HCT116 (cell line): ENCODE data around the gene LAPTM4A. TPM values are rescaled to one million over a fixed set of nuclear protein-coding genes. Genes with fewer than 3 reads are reported as not detected.

Experiments used
- ATAC-seq: fragments of 200-7000 bp; cut with Tn5 transposase; 2 replicates; pipeline ENCODE4 v1.9.1; 2020; ENCODE audit warnings: mild to moderate bottlenecking, moderate library complexity
- BruUV-seq: library from RNA; stranded (reverse); fragments of 400-500 nt; replicated peaks from 2 replicates; lab custom pipeline; 2021; lab: Mats Ljungman, UMichigan
- CTCF ChIA-PET: fragments of 300-600 bp; sonication (Branson Sonifier 250); formaldehyde crosslinking; loops from one replicate; lab custom pipeline; 2021; ENCODE audit warnings: antibody characterized with exemption; lab: Charles Lee
- POLR2A ChIA-PET: fragments of 300-600, 350-600 bp; sonication (Branson Sonifier 250); formaldehyde crosslinking; loops from one replicate; lab custom pipeline; 2021; ENCODE audit warnings: antibody characterized with exemption; lab: Charles Lee
- RAD21 ChIA-PET, 2 experiments: fragments of 300-600 bp; sonication (Branson Sonifier 250); formaldehyde crosslinking; loops; one replicate each; lab custom pipeline; 2023; ENCODE audit warnings: low total read pairs in 2 of 2; ENCODE audit not compliant: uncharacterized antibody in 2 of 2, unreplicated experiment in 2 of 2, low non-redundant PET in 1 of 2; lab: Charles Lee
- DNase-seq: peaks from one replicate; pipeline ENCODE4 v3.0.0-alpha.2; 2010; ENCODE audit warnings: low read depth, low spot score
- H2AFZ ChIP-seq: fragments of 200-600 bp; shearing (Covaris generic), sonication (generic); 2 replicates; pipeline ENCODE4 v1.6.1; 2017; ENCODE audit warnings: low read depth, mixed run types, mixed read lengths, antibody characterized with exemption, low read length; ENCODE audit not compliant: poor library complexity, severe bottlenecking
- H3K27ac ChIP-seq: 2 replicates; pipeline ENCODE4 v1.5.1; 2012; ENCODE audit warnings: low read depth, low read length
- H3K27me3 ChIP-seq: fragments of 200-600 bp; sonication (generic); 2 replicates; pipeline ENCODE4 v1.6.1; 2016; ENCODE audit warnings: mixed run types, low read length, mixed read lengths; ENCODE audit not compliant: insufficient read depth
- H3K36me3 ChIP-seq, 2 experiments: fragments of 200-500 bp in 1 of 2; fragments of 200-600 bp in 1 of 2; sonication (Bioruptor generic) in 1 of 2; sonication (generic) in 1 of 2; 2 replicates each; pipeline versions ENCODE4 v1.5.1 to v1.6.1; 2014 to 2016; ENCODE audit warnings: low read length in 2 of 2, inconsistent platforms in 1 of 2, mixed read lengths in 1 of 2, mixed run types in 1 of 2; ENCODE audit not compliant: insufficient read depth in 2 of 2, control insufficient read depth in 1 of 2
- H3K4me1 ChIP-seq, 2 experiments: fragments of 200-600 bp in 1 of 2; sonication (generic) in 1 of 2; 2 replicates each; pipeline versions ENCODE4 v1.5.1 to v1.6.1; 2012 to 2017; ENCODE audit warnings: low read length in 2 of 2, inconsistent platforms in 1 of 2, mild to moderate bottlenecking in 1 of 2, mixed read lengths in 1 of 2, mixed run types in 1 of 2, moderate library complexity in 1 of 2; ENCODE audit not compliant: insufficient read depth in 2 of 2, control insufficient read depth in 1 of 2
- H3K4me2 ChIP-seq: fragments of 200-600 bp; sonication (generic); 2 replicates; pipeline ENCODE4 v1.6.1; 2017; ENCODE audit warnings: mixed run types, low read length, mixed read lengths
- H3K4me3 ChIP-seq, 2 experiments: fragments of 200-600 bp in 1 of 2; sonication (generic) in 1 of 2; replicated peaks in 1 of 2; 2 replicates each; pipeline ENCODE4 v1.5.1; 2011 to 2016; ENCODE audit warnings: low read length in 2 of 2, control low read depth in 1 of 2, low read depth in 1 of 2, mild to moderate bottlenecking in 1 of 2, mixed read lengths in 1 of 2, mixed run types in 1 of 2
- H3K79me2 ChIP-seq: fragments of 200-600 bp; sonication (generic); 2 replicates; pipeline ENCODE4 v1.6.1; 2017; ENCODE audit warnings: mild to moderate bottlenecking, mixed run types, low read length, moderate library complexity, mixed read lengths; ENCODE audit not compliant: insufficient read depth
- H3K9ac ChIP-seq: fragments of 200-600 bp; sonication (generic); 2 replicates; pipeline ENCODE4 v1.6.1; 2016; ENCODE audit warnings: low read length, mixed read lengths
- H3K9me2 ChIP-seq: fragments of 200-600 bp; sonication (generic), shearing (Covaris generic); 2 replicates; pipeline ENCODE4 v1.6.1; 2017; ENCODE audit warnings: mixed run types, mild to moderate bottlenecking, moderate library complexity; ENCODE audit not compliant: insufficient read depth
- H3K9me3 ChIP-seq, 2 experiments: fragments of 200-500 bp in 1 of 2; fragments of 200-600 bp in 1 of 2; sonication (Bioruptor generic) in 1 of 2; sonication (generic) in 1 of 2; 2 replicates each; pipeline ENCODE4 v1.6.1; 2014 to 2017; ENCODE audit warnings: low read length in 2 of 2, mixed read lengths in 2 of 2, inconsistent platforms in 1 of 2, low read depth in 1 of 2, mild to moderate bottlenecking in 1 of 2, mixed run types in 1 of 2, moderate library complexity in 1 of 2; ENCODE audit not compliant: control insufficient read depth in 1 of 2, insufficient read depth in 1 of 2
- H4K20me1 ChIP-seq: fragments of 200-600 bp; sonication (generic), shearing (Covaris generic); 2 replicates; pipeline ENCODE4 v1.6.1; 2017; ENCODE audit warnings: mixed run types, mild to moderate bottlenecking, moderate library complexity; ENCODE audit not compliant: insufficient read depth
- ATF3 ChIP-seq: IDR thresholded peaks from 2 replicates; pipeline ENCODE4 v1.6.1; 2012
- CBX3 ChIP-seq: IDR thresholded peaks from 2 replicates; pipeline ENCODE4 v1.6.1; 2012; ENCODE audit warnings: low read depth
- CTCF ChIP-seq, 3 experiments: fragments of 200-600 bp in 1 of 3; sonication (generic) in 1 of 3; IDR thresholded peaks in 2 of 3; conservative IDR thresholded peaks in 1 of 3; 2 replicates each; pipeline ENCODE4 v1.5.1; 2012 to 2017; ENCODE audit warnings: low read depth in 2 of 3, low read length in 2 of 3, antibody characterized with exemption in 1 of 3, borderline replicate concordance in 1 of 3, control low read depth in 1 of 3, mild to moderate bottlenecking in 1 of 3, mixed read lengths in 1 of 3, mixed run types in 1 of 3, moderate library complexity in 1 of 3; ENCODE audit not compliant: insufficient read depth in 1 of 3
- EZH2 ChIP-seq: fragments of 200-600 bp; sonication (generic); IDR thresholded peaks from 2 replicates; pipeline ENCODE4 v1.6.1; 2017; ENCODE audit warnings: antibody characterized with exemption, mixed run types
- EZH2phosphoT487 ChIP-seq: fragments of 200-600 bp; IDR thresholded peaks from 2 replicates; pipeline ENCODE4 v1.6.1; 2018; ENCODE audit warnings: antibody characterized with exemption, borderline replicate concordance
- FOSL1 ChIP-seq: IDR thresholded peaks from 2 replicates; pipeline ENCODE4 v1.6.1; 2012; ENCODE audit warnings: low read depth
- JUND ChIP-seq: IDR thresholded peaks from 2 replicates; pipeline ENCODE4 v1.6.1; 2012
- MAX ChIP-seq: IDR thresholded peaks from 2 replicates; pipeline ENCODE4 v1.6.1; 2012
- POLR2A ChIP-seq: IDR thresholded peaks from 2 replicates; pipeline ENCODE4 v1.7.0; 2011; ENCODE audit warnings: borderline replicate concordance; ENCODE audit not compliant: insufficient read depth, insufficient read length; ENCODE audit errors: extremely low read depth
- POLR2AphosphoS5 ChIP-seq: IDR thresholded peaks from 2 replicates; pipeline ENCODE4 v1.6.1; 2011; ENCODE audit warnings: mild to moderate bottlenecking, low read depth, low read length, moderate library complexity
- RAD21 ChIP-seq: IDR thresholded peaks from 2 replicates; pipeline ENCODE4 v1.6.1; 2012; ENCODE audit warnings: low read depth, mild to moderate bottlenecking
- SP1 ChIP-seq: IDR thresholded peaks from 2 replicates; pipeline ENCODE4 v1.6.1; 2012; ENCODE audit warnings: low read depth
- SRF ChIP-seq: IDR thresholded peaks from 2 replicates; pipeline ENCODE4 v1.6.1; 2012; ENCODE audit warnings: low read depth
- YY1 ChIP-seq: IDR thresholded peaks from 2 replicates; pipeline ENCODE4 v1.6.1; 2011; ENCODE audit warnings: low read length, low read depth, moderate library complexity, mild to moderate bottlenecking; ENCODE audit not compliant: insufficient replicate concordance; ENCODE audit errors: extremely low read depth
- ZBTB33 ChIP-seq: IDR thresholded peaks from 2 replicates; pipeline ENCODE4 v1.6.1; 2011; ENCODE audit warnings: mild to moderate bottlenecking, low read length, moderate library complexity; ENCODE audit not compliant: insufficient replicate concordance; ENCODE audit errors: extremely low read depth
- ZFX ChIP-seq: fragments of 450-650 bp; IDR thresholded peaks from 2 replicates; pipeline ENCODE4 v1.6.1; 2017
- ZNF274 ChIP-seq: fragments of 200-500 bp; sonication (Bioruptor generic); IDR thresholded peaks from 2 replicates; pipeline ENCODE4 v1.6.1; 2014; ENCODE audit warnings: mild to moderate bottlenecking, low read depth, low read length, inconsistent platforms
- intact Hi-C: fragments of 100-400 bp; cut with micrococcal nuclease; formaldehyde crosslinking; loops from 2 replicates; pipeline ENCODE4 v1.10.0; 2022
- total RNA-seq: library from RNA; stranded (reverse); gene quantifications from one replicate; pipeline ENCODE4 v1.2.1, GENCODE V29; 2021; ENCODE audit not compliant: unreplicated experiment

LAPTM4A gene
- total RNA-seq, 1 experiment from 2014 or later: 84.5 TPM

- Histone ChIP-seq H3K4me2 (no peak overlapping the region), H4K20me1 (no peaks in the 10 kb centered on the region), H3K79me2 (no peaks in the 10 kb centered on the region), H3K9ac (no peak overlapping the region), H3K27ac (no peak overlapping the region), H3K36me3 (no peaks in the 10 kb centered on the region), H3K4me1 (peaks cover 0 to 4% of the 10 kb centered on the region in 2 experiments; a peak in 1 of 4 replicates), H3K27me3 (no peaks in the 10 kb centered on the region), H3K9me3 (no peaks in the 10 kb centered on the region), H3K4me3 (no peak overlapping the region), H3K9me2 (no peaks in the 10 kb centered on the region), H2AFZ (no peak overlapping the region)
- no TSS peak for BruUV-seq
- no peak for ATAC-seq
- intact Hi-C loops: loop anchor here (1.0 to 2.0 kb wide), 2 partner anchors 78 to 137 kb away; no protein-coding TSS in a partner anchor
- no peak for DNase-seq
- CTCF ChIA-PET: interaction anchor here (1.7 kb wide), 1 partner anchor 78 kb away, joined by 6 read pairs; no protein-coding TSS in a partner anchor
- TF ChIP-seq ZFX: no peak
- TF ChIP-seq CBX3: no peak
- TF ChIP-seq EZH2: no peak
- no peak for TF ChIP-seq CTCF (IDR thresholded peaks at IDR 0.05 in 2 of 3, conservative IDR thresholded peaks at IDR 0.05 in 1 of 3; ENCODE audit: borderline replicate concordance in 1 of 3, insufficient read depth in 1 of 3, low read depth in 2 of 3, low read length in 2 of 3)
- TF ChIP-seq ZNF274: no peak
- TF ChIP-seq YY1: no peak
- no peak for TF ChIP-seq EZH2phosphoT487
- TF ChIP-seq FOSL1: no peak
- TF ChIP-seq SP1: no peak
- TF ChIP-seq SRF: no peak
- TF ChIP-seq POLR2AphosphoS5: no peak
- TF ChIP-seq RAD21: no peak
- TF ChIP-seq ZBTB33: no peak
- no peak for TF ChIP-seq JUND
- no peak for TF ChIP-seq MAX
- no peak for TF ChIP-seq ATF3
- TF ChIP-seq POLR2A: no peak
- POLR2A ChIA-PET: no interaction called here
- RAD21 ChIA-PET: interaction anchor here in 1 of 2 experiments (1.5 kb wide), 1 partner anchor 77 kb away, joined by 5 read pairs; no protein-coding TSS in a partner anchor
These were observed 41.4 kb upstream of the LAPTM4A start for GRCh38 chr2:20092901-20093235.
